GM12878 (cell line): ENCODE measurements around the gene NT5DC3. TPM values are rescaled to one million over a fixed set of nuclear protein-coding genes. Genes with fewer than 3 reads are reported as not detected.

Experiments
- ATAC-seq: fragments of 200-7000 bp; cut with Tn5 transposase; 3 replicates; pipeline ENCODE4 v1.9.1; 2020; ENCODE audit warnings: mild to moderate bottlenecking, moderate library complexity
- BruUV-seq: library from RNA; stranded (reverse); fragments of 400-500 nt; replicated peaks from 2 replicates; lab custom pipeline; 2021; lab: Mats Ljungman, UMichigan
- CTCF ChIA-PET: fragments of 300-600 bp; sonication (Branson Sonifier 250); formaldehyde crosslinking; extraction: SDS; loops from one replicate; lab custom pipeline; 2021; ENCODE audit warnings: inconsistent platforms; lab: Yijun Ruan, JAX
- POLR2A ChIA-PET: fragments of 350-600 bp; formaldehyde crosslinking; extraction: SDS; loops from one replicate; lab custom pipeline; 2021; ENCODE audit warnings: inconsistent platforms; lab: Charles Lee
- RAD21 ChIA-PET: fragments of 300-600 bp; sonication (Branson Sonifier 250); formaldehyde crosslinking; loops from one replicate; lab custom pipeline; 2023; ENCODE audit warnings: antibody characterized with exemption; ENCODE audit not compliant: unreplicated experiment; lab: Charles Lee
- SMC1A ChIA-PET: fragments of 300-600 bp; sonication (Branson Sonifier 250); formaldehyde crosslinking; loops from one replicate; lab custom pipeline; 2023; ENCODE audit not compliant: unreplicated experiment, uncharacterized antibody; lab: Charles Lee
- DNase-seq: peaks from one replicate; pipeline ENCODE4 v3.0.0-alpha.2; 2011; ENCODE audit warnings: low read depth, low spot score
- FAIRE-seq: peaks from 3 replicates; lab custom pipeline; 2011; peaks lifted over from hg19 to GRCh38; lab: Jason Lieb, UNC
- H2AFZ ChIP-seq: 2 replicates; pipeline ENCODE4 v1.6.0; 2011; ENCODE audit warnings: low read depth, low read length, control low read depth; ENCODE audit not compliant: control insufficient read depth
- H3K27ac ChIP-seq: 2 replicates; pipeline ENCODE4 v1.5.1; 2011; ENCODE audit warnings: control low read depth; ENCODE audit not compliant: control insufficient read depth, insufficient read depth
- H3K27me3 ChIP-seq, 2 experiments: replicated peaks in 1 of 2; 2 replicates each; pipeline versions ENCODE4 v1.6.0 to v1.6.1; 2011; ENCODE audit warnings: low read length in 1 of 2; ENCODE audit not compliant: control insufficient read depth in 2 of 2, insufficient read depth in 2 of 2
- H3K36me3 ChIP-seq, 2 experiments: 2 replicates each; pipeline ENCODE4 v1.5.1; 2011; ENCODE audit warnings: low read length in 1 of 2; ENCODE audit not compliant: control insufficient read depth in 2 of 2, insufficient read depth in 2 of 2
- H3K4me1 ChIP-seq: 2 replicates; pipeline ENCODE4 v1.6.1; 2011; ENCODE audit warnings: mild to moderate bottlenecking, low read length, moderate library complexity, mixed read lengths; ENCODE audit not compliant: control insufficient read depth, insufficient read depth
- H3K4me2 ChIP-seq: 2 replicates; pipeline ENCODE4 v1.6.0; 2011; ENCODE audit warnings: control low read depth; ENCODE audit not compliant: control insufficient read depth, insufficient read depth
- H3K4me3 ChIP-seq: fragments of 200-600 bp; sonication (generic); 2 replicates; pipeline ENCODE4 v1.5.1; 2016
- H3K79me2 ChIP-seq: 2 replicates; pipeline ENCODE4 v1.6.0; 2011; ENCODE audit warnings: low read length; ENCODE audit not compliant: control insufficient read depth, insufficient read depth
- H3K9ac ChIP-seq: 2 replicates; pipeline ENCODE4 v1.8.0; 2011; ENCODE audit warnings: low read length, control low read depth, mixed read lengths; ENCODE audit not compliant: control insufficient read depth, insufficient read depth
- H3K9me3 ChIP-seq: replicated peaks from 3 replicates; pipeline ENCODE4 v1.5.1; 2011; ENCODE audit warnings: mild to moderate bottlenecking, low read length; ENCODE audit not compliant: control insufficient read depth, insufficient read depth
- H4K20me1 ChIP-seq: 2 replicates; pipeline ENCODE4 v1.6.0; 2011; ENCODE audit not compliant: control insufficient read depth, insufficient read depth
- MTA3 ChIP-seq: IDR thresholded peaks from 2 replicates; pipeline ENCODE4 v1.6.1; 2012; ENCODE audit warnings: low read length, inconsistent platforms, borderline replicate concordance
- RB1 ChIP-seq: fragments of 450-650 bp; formaldehyde crosslinking; IDR thresholded peaks from 2 replicates; pipeline ENCODE4 v1.6.1; 2017; ENCODE audit warnings: mild to moderate bottlenecking, borderline replicate concordance
- REST ChIP-seq: IDR thresholded peaks from 2 replicates; pipeline ENCODE4 v1.6.1; 2012; ENCODE audit warnings: mild to moderate bottlenecking, low read depth, low read length
- ZBTB33 ChIP-seq: fragments of 450-650 bp; IDR thresholded peaks from 2 replicates; pipeline ENCODE4 v1.6.1; 2017; ENCODE audit warnings: mild to moderate bottlenecking
- ZNF217 ChIP-seq: fragments of 450-650 bp; IDR thresholded peaks from 2 replicates; pipeline ENCODE4 v1.6.1; 2017; ENCODE audit warnings: antibody characterized with exemption, mild to moderate bottlenecking
- ZNF622 ChIP-seq: fragments of 450-650 bp; IDR thresholded peaks from 2 replicates; pipeline ENCODE4 v1.6.1; 2017; ENCODE audit warnings: mild to moderate bottlenecking, inconsistent platforms
- ZZZ3 ChIP-seq: IDR thresholded peaks from 2 replicates; pipeline ENCODE4 v1.6.1; 2011; ENCODE audit warnings: low read depth; ENCODE audit not compliant: control insufficient read depth, insufficient read length
- WGBS: methylation state at CpG from one replicate; pipeline ENCODE4 v1.1.6; 2016; ENCODE audit warnings: low lambda C conversion rate; ENCODE audit not compliant: insufficient replicate concordance, insufficient coverage; ENCODE audit errors: missing lambda C conversion rate; 5-methylcytosine and 5-hydroxymethylcytosine counted together
- in situ Hi-C: fragments of 300-500 bp; cut with MboI; formaldehyde crosslinking; loops from 9 replicates; pipeline ENCODE4 v1.14.3; 2018; ENCODE audit warnings: mixed read lengths
- intact Hi-C: fragments of 100-400 bp; cut with micrococcal nuclease; formaldehyde crosslinking; loops from one replicate; pipeline ENCODE4 v1.14.2; 2022; ENCODE audit not compliant: unreplicated experiment
- polyA plus RNA-seq, 11 experiments: library from polyadenylated mRNA; depleted of rRNA in 4 of 11; unstranded in 6 of 11; stranded (reverse) in 5 of 11; fragments of >200 nt; fragmentation: Nextera tagmentation in 4 of 11; fragmentation: Illumina TruSeq in 1 of 11; extraction: Ambion mirVana in 4 of 11; extraction: Trizol in 1 of 11; gene quantifications; 1 replicate in 1 of 11; 2 replicates in 10 of 11; pipeline versions ENCODE4 v1.2.1 to v1.2.3, GENCODE V29; 2011 to 2016; ENCODE audit warnings: inconsistent platforms in 2 of 11, missing spikeins in 2 of 11, low read depth in 1 of 11
- total RNA-seq, 4 experiments: library from RNA; depleted of rRNA in 3 of 4; stranded (reverse); fragments of >200 nt in 3 of 4; fragmentation: Illumina TruSeq in 1 of 4; extraction: Trizol in 1 of 4; gene quantifications; 2 replicates each; pipeline versions ENCODE4 v1.2.1 to v1.2.3, GENCODE V29; 2013 to 2021

The NT5DC3 gene
- total and polyA plus RNA-seq, 10 of the 15 experiments (the other 5 are each of a cell fraction or from before 2014, with no cell fraction given): 2.0 to 12.4 (median 5.9) TPM

GRCh38 chr12:103762473-103762872 lies 78.6 kb downstream of the NT5DC3 start:
- CTCF ChIA-PET: no interaction called here
- BruUV-seq: no TSS peak
- H3K9me3 ChIP-seq: no peaks in the 10 kb centered on the region
- intact Hi-C loops: no loop called here
- RAD21 ChIA-PET: no interaction called here
- no peaks in the 10 kb centered on the region for H3K4me1 ChIP-seq
- H3K4me2 ChIP-seq: no peak overlapping the region
- no peaks in the 10 kb centered on the region for H3K27me3 ChIP-seq
- ATAC-seq: no peak
- DNase-seq: no peak
- no peak overlapping the region for H3K27ac ChIP-seq
- SMC1A ChIA-PET: no interaction called here
- no peak overlapping the region for H3K4me3 ChIP-seq
- no peaks in the 10 kb centered on the region for H4K20me1 ChIP-seq
- in situ Hi-C loops: no loop called here
- FAIRE-seq: no peak
- H3K79me2 ChIP-seq: no peaks in the 10 kb centered on the region
- no peak overlapping the region for H2AFZ ChIP-seq
- 87% methylated on average over 5 of the region's 5 CpGs for WGBS
- TF ChIP-seq ZZZ3 (no peak), ZNF622 (no peak), ZNF217 (no peak), ZBTB33 (no peak), MTA3 (no peak), REST (no peak), RB1 (no peak)
- H3K36me3 ChIP-seq: no peaks in the 10 kb centered on the region
- no peak overlapping the region for H3K9ac ChIP-seq
- POLR2A ChIA-PET: no interaction called here
